Activated T-helper 1 cell treated with anti-CD3 and anti-CD28 coated beads, Interleukin-12 subunit alpha, Interleukin-12 subunit beta, Interleukin-2, Interleukin-4 antibody, amounts not matched to agents 30 ng/mL and 10 ng/mL and 1 ng/mL, durations not matched to agents 14 hours and 24 hours and 36 hours (primary cell): Measurements from ENCODE around the gene RBM39. TPM values are rescaled to one million over a fixed set of nuclear protein-coding genes. Genes with fewer than 3 reads are reported as not detected.
A peak's percentile ranks its signal among the peaks of the same experiment; 100 is the strongest.
"Not testable (repeated sequence)": the region's sequence is repeated elsewhere in the genome, so short reads cannot be mapped to it uniquely, and the experiment has no call there.

Source experiments
- DNase-seq: peaks from one replicate; pipeline ENCODE4 v3.0.0; 2021; ENCODE audit warnings: low spot score
- H3K27ac Mint-ChIP-seq: one replicate; pipeline ENCODE4 v1.8.0; 2021; ENCODE audit warnings: mild to moderate bottlenecking, mixed read lengths
- H3K27me3 Mint-ChIP-seq: one replicate; pipeline ENCODE4 v1.8.0; 2022; ENCODE audit warnings: mild to moderate bottlenecking, moderate library complexity, mixed read lengths; ENCODE audit not compliant: insufficient read depth
- H3K36me3 Mint-ChIP-seq: one replicate; pipeline ENCODE4 v1.8.0; 2021; ENCODE audit warnings: low read depth, mixed read lengths
- H3K4me1 Mint-ChIP-seq: one replicate; pipeline ENCODE4 v1.8.0; 2021; ENCODE audit warnings: low read depth, mixed read lengths
- H3K4me3 Mint-ChIP-seq: one replicate; pipeline ENCODE4 v1.8.0; 2021; ENCODE audit warnings: mild to moderate bottlenecking, moderate library complexity, mixed read lengths
- H3K9me3 Mint-ChIP-seq: one replicate; pipeline ENCODE4 v1.8.0; 2021; ENCODE audit warnings: mixed read lengths
- intact Hi-C: fragments of 100-400 bp; cut with micrococcal nuclease; formaldehyde crosslinking; loops from one replicate; pipeline ENCODE4 v1.15.1; 2024
- total RNA-seq: library from RNA; stranded (reverse); gene quantifications from 2 replicates; pipeline ENCODE4 v1.2.3, GENCODE V29; 2022

Gene RBM39
- total RNA-seq, 1 donor from 2014 or later: 349 TPM

- H3K4me3 Mint-ChIP-seq: peak overlapping the region; percentile 16
- H3K27ac Mint-ChIP-seq: peak overlapping the region; percentile 99
- H3K9me3 Mint-ChIP-seq: peaks cover 6% of the 10 kb centered on the region
- DNase-seq: no peak
- H3K27me3 Mint-ChIP-seq: no peaks in the 10 kb centered on the region
- peaks cover 14% of the 10 kb centered on the region for H3K36me3 Mint-ChIP-seq
- peaks cover 42% of the 10 kb centered on the region for H3K4me1 Mint-ChIP-seq
- intact Hi-C loops: loop anchor here (1.0 kb wide), 1 partner anchor 25 kb away; no protein-coding TSS in a partner anchor
Observed at GRCh38 chr20:35768731-35769664, 26.9 kb upstream of the RBM39 start.

- Mint-ChIP-seq H3K9me3 (peaks cover 6% of the 10 kb centered on the region), H3K36me3 (peaks cover 5% of the 10 kb centered on the region), H3K4me1 (peaks cover 31% of the 10 kb centered on the region), H3K4me3 (peak overlapping the region; percentile 83), H3K27ac (peak overlapping the region; percentile 99), H3K27me3 (no peaks in the 10 kb centered on the region)
- peak; percentile 64 for DNase-seq
- intact Hi-C loops: loop anchor here (1.0 kb wide), 1 partner anchor 24 kb away; no protein-coding TSS in a partner anchor
Observed at GRCh38 chr20:35767683-35768481, 25.8 kb upstream of the RBM39 start.

DNA sequence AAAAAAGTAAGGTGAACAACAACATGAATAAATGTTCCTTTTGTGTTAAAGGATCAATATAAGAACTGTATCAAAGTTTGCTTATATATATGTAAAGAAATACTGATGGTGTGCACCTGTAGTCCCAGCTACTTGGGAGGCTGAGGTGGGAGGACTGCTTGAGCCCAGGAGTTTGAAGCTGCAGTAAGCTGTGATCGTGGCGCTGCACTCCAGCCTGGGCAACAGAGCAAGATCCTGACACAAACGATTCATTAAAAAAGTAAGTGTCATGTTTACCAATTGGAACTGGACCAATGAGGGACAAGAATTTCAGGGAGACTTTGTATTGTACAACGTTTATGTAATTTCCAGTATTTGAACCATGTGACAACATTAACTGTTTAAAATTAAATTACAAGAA is 24.8 kb upstream of the RBM39 start:
- Mint-ChIP-seq H3K27ac (peak overlapping the region; percentile 68), H3K9me3 (peaks cover 6% of the 10 kb centered on the region), H3K36me3 (peaks cover 5% of the 10 kb centered on the region), H3K4me1 (peaks cover 27% of the 10 kb centered on the region), H3K27me3 (no peaks in the 10 kb centered on the region), H3K4me3 (no peak overlapping the region)
- intact Hi-C loops: no loop called here
- no peak for DNase-seq

- H3K36me3 Mint-ChIP-seq, intact Hi-C loops, H3K4me3 Mint-ChIP-seq, H3K27me3 Mint-ChIP-seq, H3K27ac Mint-ChIP-seq, DNase-seq, H3K9me3 Mint-ChIP-seq: not testable (repeated sequence)
- peaks cover 18% of the 10 kb centered on the region for H3K4me1 Mint-ChIP-seq
Observed at GRCh38 chr20:35764936-35765335, 22.9 kb upstream of the RBM39 start.

DNA sequence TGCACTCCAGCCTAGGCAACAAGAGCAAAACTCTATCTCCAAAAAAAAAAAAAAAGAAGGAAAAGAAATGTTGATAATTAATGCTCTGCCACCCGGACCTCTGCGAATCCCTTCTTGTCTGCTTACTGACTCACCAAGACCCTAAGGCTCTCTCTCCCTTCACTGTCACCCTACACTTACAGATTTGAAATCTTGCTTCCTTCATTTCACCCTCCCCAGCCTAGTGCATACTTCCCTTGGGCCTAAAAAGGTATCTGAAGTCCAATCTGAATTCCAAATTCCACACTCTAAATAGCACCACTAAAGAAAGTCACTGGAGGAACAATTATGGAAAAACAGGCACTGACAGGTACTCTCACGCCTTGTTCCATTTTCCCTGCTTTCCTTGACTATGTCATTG is 20.4 kb upstream of the RBM39 start:
- Mint-ChIP-seq H3K36me3 (no peaks in the 10 kb centered on the region), H3K4me1 (no peaks in the 10 kb centered on the region), H3K27ac (no peak overlapping the region), H3K4me3 (no peak overlapping the region), H3K9me3 (no peaks in the 10 kb centered on the region), H3K27me3 (peaks cover 2% of the 10 kb centered on the region)
- intact Hi-C loops: no loop called here
- DNase-seq: no peak

- H3K27ac Mint-ChIP-seq, H3K4me3 Mint-ChIP-seq, H3K9me3 Mint-ChIP-seq, H3K36me3 Mint-ChIP-seq, DNase-seq, intact Hi-C loops, H3K27me3 Mint-ChIP-seq, H3K4me1 Mint-ChIP-seq: not testable (repeated sequence)
Observed at GRCh38 chr20:35761548-35761947, 19.5 kb upstream of the RBM39 start.

GRCh38 chr20:35757098-35757705 is 15.1 kb upstream of the RBM39 start:
- intact Hi-C loops: no loop called here
- peaks cover 6% of the 10 kb centered on the region for H3K27me3 Mint-ChIP-seq
- no peak for DNase-seq
- H3K36me3 Mint-ChIP-seq: no peaks in the 10 kb centered on the region
- no peaks in the 10 kb centered on the region for H3K9me3 Mint-ChIP-seq
- H3K4me3 Mint-ChIP-seq: no peak overlapping the region
- H3K4me1 Mint-ChIP-seq: no peaks in the 10 kb centered on the region
- no peak overlapping the region for H3K27ac Mint-ChIP-seq

DNA sequence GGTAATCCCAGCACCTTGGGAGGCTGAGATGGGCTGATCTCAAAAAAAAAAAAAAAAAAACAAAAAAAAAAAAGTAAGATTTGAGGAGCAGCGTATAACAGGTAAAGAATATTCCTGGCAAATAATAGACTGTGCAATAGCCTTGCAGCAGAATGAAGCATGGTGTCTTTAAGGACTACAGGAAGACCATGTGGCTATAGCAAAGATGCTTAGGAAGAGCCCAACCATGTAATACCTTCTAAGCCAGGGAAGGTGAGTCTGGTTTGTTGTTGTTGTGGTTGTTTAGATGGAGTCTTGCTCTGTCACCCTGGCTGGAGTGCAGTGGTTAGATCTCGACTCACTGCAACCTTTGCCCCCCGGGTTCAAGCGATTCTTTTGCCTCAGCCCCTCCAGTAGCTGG is 14.3 kb upstream of the RBM39 start:
- Mint-ChIP-seq H3K9me3 (no peaks in the 10 kb centered on the region), H3K4me1 (no peaks in the 10 kb centered on the region), H3K36me3 (no peaks in the 10 kb centered on the region), H3K27ac (no peak overlapping the region), H3K27me3 (peaks cover 6% of the 10 kb centered on the region), H3K4me3 (no peak overlapping the region)
- DNase-seq: no peak
- intact Hi-C loops: no loop called here

- DNase-seq: no peak
- no peaks in the 10 kb centered on the region for H3K36me3 Mint-ChIP-seq
- H3K27ac Mint-ChIP-seq: no peak overlapping the region
- no peaks in the 10 kb centered on the region for H3K9me3 Mint-ChIP-seq
- no peak overlapping the region for H3K4me3 Mint-ChIP-seq
- H3K4me1 Mint-ChIP-seq: no peaks in the 10 kb centered on the region
- intact Hi-C loops: no loop called here
- peaks cover 13% of the 10 kb centered on the region for H3K27me3 Mint-ChIP-seq
Observed at GRCh38 chr20:35750611-35751010, 8.6 kb upstream of the RBM39 start.

DNA sequence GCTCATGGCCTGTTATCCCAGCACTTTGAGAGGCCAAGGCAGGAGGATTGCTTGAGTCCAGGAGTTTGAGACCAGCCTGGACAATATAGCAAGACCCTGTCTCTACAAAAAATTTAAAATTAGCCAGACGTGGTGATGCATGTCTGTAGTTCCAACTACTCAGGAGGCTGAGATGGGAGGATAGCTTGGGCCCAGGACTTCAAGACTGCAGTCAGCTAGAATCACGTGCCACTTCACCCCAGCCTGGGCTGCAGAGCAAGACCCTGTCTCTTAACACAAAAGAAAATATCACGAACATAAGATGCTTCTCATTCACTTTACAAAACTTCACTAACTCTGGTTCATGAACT is 2.4 kb upstream of the RBM39 start:
- DNase-seq, H3K27me3 Mint-ChIP-seq, H3K9me3 Mint-ChIP-seq: not testable (repeated sequence)
- intact Hi-C loops: loop anchor here (1.0 to 10.0 kb wide), 3 partner anchors 24 to 850 kb away; no protein-coding TSS in a partner anchor
- Mint-ChIP-seq H3K36me3 (peaks cover 20% of the 10 kb centered on the region), H3K4me3 (peak overlapping the region; percentile 98), H3K27ac (peak overlapping the region; percentile 99), H3K4me1 (peaks cover 28% of the 10 kb centered on the region)

DNA sequence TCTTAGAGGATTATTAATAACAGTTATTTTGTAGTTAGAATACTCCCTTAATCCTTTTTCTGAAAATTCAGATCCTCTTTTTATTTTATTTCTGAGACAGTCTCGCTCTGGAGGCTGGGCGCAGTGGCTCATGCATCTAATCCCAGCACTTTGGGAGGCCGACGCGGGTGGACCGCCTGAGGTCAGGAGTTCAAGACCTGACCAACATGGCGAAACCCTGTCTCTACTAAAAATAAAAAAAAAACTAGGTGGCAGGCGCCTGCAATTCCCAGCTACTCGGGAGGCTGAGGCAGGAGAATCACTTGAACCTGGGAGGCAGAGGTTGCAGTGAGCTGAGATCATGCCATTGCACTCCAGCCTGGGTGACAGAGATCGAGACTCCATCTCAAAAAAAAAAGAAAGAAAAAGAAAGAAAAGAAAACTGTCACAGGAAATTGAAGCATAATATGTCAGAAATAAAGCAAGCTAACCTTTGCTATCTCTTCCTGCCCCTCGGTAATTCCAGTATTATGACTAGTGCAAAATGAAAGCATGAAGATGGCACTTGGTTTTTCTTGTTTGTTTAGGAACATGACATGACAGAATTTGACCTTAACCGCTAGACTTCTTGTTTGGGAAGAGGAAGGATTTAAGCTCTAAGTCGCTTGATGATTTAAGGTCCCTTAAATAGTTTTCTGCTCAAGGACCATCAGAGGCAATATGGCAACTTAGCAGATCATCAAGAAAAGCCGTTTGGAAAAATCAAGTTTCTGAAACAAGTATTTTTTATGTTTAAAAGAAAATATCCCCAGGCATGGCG is 1.8 kb upstream of the RBM39 start:
- Mint-ChIP-seq H3K4me3 (peak overlapping the region; percentile 98), H3K27ac (peak overlapping the region; percentile 99), H3K9me3 (no peaks in the 10 kb centered on the region), H3K4me1 (peaks cover 32% of the 10 kb centered on the region), H3K27me3 (no peaks in the 10 kb centered on the region), H3K36me3 (peaks cover 23% of the 10 kb centered on the region)
- DNase-seq: no peak
- intact Hi-C loops: loop anchor here (1.0 to 10.0 kb wide), 4 partner anchors 24 to 851 kb away; partner anchors contain the start of genes NFS1 and ROMO1
